Endothelial cell of umbilical vein (primary cell): ENCODE results near the gene SLC4A4. TPM values are rescaled to one million over a fixed set of nuclear protein-coding genes. Genes with fewer than 3 reads are reported as not detected.

ENCODE experiments used
- BruUV-seq: library from RNA; stranded (reverse); fragments of 400-500 nt; replicated peaks from 2 replicates; lab custom pipeline; 2021; lab: Mats Ljungman, UMichigan
- CTCF ChIA-PET: fragments of 300-600, 350-600 bp; sonication (Branson Sonifier 250); formaldehyde crosslinking; loops from one replicate; lab custom pipeline; 2021; ENCODE audit warnings: antibody characterized with exemption, inconsistent platforms; lab: Charles Lee
- POLR2A ChIA-PET: fragments of 300-600, 350-600 bp; sonication (Branson Sonifier 250); formaldehyde crosslinking; loops from one replicate; lab custom pipeline; 2021; ENCODE audit warnings: antibody characterized with exemption, inconsistent platforms; lab: Charles Lee
- DNase-seq: peaks from one replicate; pipeline ENCODE4 v3.0.0-alpha.2; 2011; ENCODE audit warnings: low read depth, low spot score
- FAIRE-seq: peaks from 2 replicates; lab custom pipeline; 2011; peaks lifted over from hg19 to GRCh38; lab: Jason Lieb, UNC
- H2AFZ ChIP-seq: 2 replicates; pipeline ENCODE4 v1.6.0; 2012; ENCODE audit warnings: low read depth, low read length, control low read depth, inconsistent platforms
- H3K27ac ChIP-seq: 2 replicates; pipeline ENCODE4 v1.5.1; 2011; ENCODE audit warnings: low read depth, mild to moderate bottlenecking, control low read depth, low read length, moderate library complexity; ENCODE audit not compliant: insufficient read depth
- H3K27me3 ChIP-seq, 2 experiments: 2 replicates each; pipeline versions ENCODE4 v1.6.0 to v1.6.1; 2011; ENCODE audit warnings: low read length in 2 of 2, mixed read lengths in 1 of 2; ENCODE audit not compliant: control insufficient read depth in 2 of 2, insufficient read depth in 2 of 2
- H3K36me3 ChIP-seq, 2 experiments: 2 replicates in 1 of 2; 3 replicates in 1 of 2; pipeline ENCODE4 v1.5.1; 2011; ENCODE audit warnings: low read length in 2 of 2, mild to moderate bottlenecking in 1 of 2, moderate library complexity in 1 of 2; ENCODE audit not compliant: control insufficient read depth in 2 of 2, insufficient read depth in 2 of 2; ENCODE audit errors: extremely low read depth in 1 of 2
- H3K4me1 ChIP-seq: 3 replicates; pipeline ENCODE4 v1.5.1; 2011; ENCODE audit warnings: mild to moderate bottlenecking, low read length; ENCODE audit not compliant: control insufficient read depth, insufficient read depth; ENCODE audit errors: extremely low read depth
- H3K4me2 ChIP-seq: 2 replicates; pipeline ENCODE4 v1.6.1; 2011; ENCODE audit warnings: low read length, control low read depth, mixed read lengths; ENCODE audit not compliant: insufficient read depth
- H3K4me3 ChIP-seq, 3 experiments: fragments of 200-600 bp in 1 of 3; sonication (generic), shearing (Covaris generic) in 1 of 3; replicated peaks in 1 of 3; 2 replicates each; pipeline ENCODE4 v1.5.1; 2011 to 2016; ENCODE audit warnings: control low read depth in 3 of 3, low read length in 3 of 3, mild to moderate bottlenecking in 2 of 3, inconsistent platforms in 1 of 3, low read depth in 1 of 3, moderate library complexity in 1 of 3; ENCODE audit not compliant: insufficient read depth in 1 of 3
- H3K79me2 ChIP-seq: 2 replicates; pipeline ENCODE4 v1.6.0; 2012; ENCODE audit warnings: low read length, inconsistent platforms; ENCODE audit not compliant: control insufficient read depth, insufficient read depth
- H3K9ac ChIP-seq: replicated peaks from 2 replicates; pipeline ENCODE3; 2011; ENCODE audit warnings: low read length, control low read depth; ENCODE audit not compliant: insufficient read depth; ENCODE audit errors: extremely low read depth
- H3K9me1 ChIP-seq: replicated peaks from 3 replicates; pipeline ENCODE4 v1.6.0; 2011; ENCODE audit warnings: mild to moderate bottlenecking, low read length; ENCODE audit not compliant: control insufficient read depth, insufficient read depth; ENCODE audit errors: extremely low read depth
- H3K9me3 ChIP-seq: replicated peaks from 2 replicates; pipeline ENCODE4 v1.5.1; 2012; ENCODE audit warnings: low read length, inconsistent platforms; ENCODE audit not compliant: control insufficient read depth, insufficient read depth
- H4K20me1 ChIP-seq: replicated peaks from 2 replicates; pipeline ENCODE3; 2011; ENCODE audit warnings: mild to moderate bottlenecking, low read length; ENCODE audit not compliant: control insufficient read depth, insufficient read depth; ENCODE audit errors: extremely low read depth
- EZH2 ChIP-seq: IDR thresholded peaks from 2 replicates; pipeline ENCODE4 v1.6.1; 2012; ENCODE audit warnings: borderline replicate concordance, low read depth, mild to moderate bottlenecking, moderate library complexity, low read length, inconsistent platforms; ENCODE audit not compliant: severe bottlenecking
- GATA2 ChIP-seq: IDR thresholded peaks from 2 replicates; pipeline ENCODE4 v1.7.0; 2011; ENCODE audit warnings: low read depth, mild to moderate bottlenecking, moderate library complexity, mixed read lengths, low read length; ENCODE audit not compliant: insufficient read length, insufficient read depth
- JUN ChIP-seq: IDR thresholded peaks from 2 replicates; pipeline ENCODE4 v1.6.1; 2011; ENCODE audit warnings: borderline replicate concordance, low read depth; ENCODE audit not compliant: insufficient read length, insufficient read depth
- MYC ChIP-seq: IDR thresholded peaks from one replicate; pipeline ENCODE4 v1.6.1; 2011; ENCODE audit warnings: mild to moderate bottlenecking, low read depth, low read length
- POLR2A ChIP-seq: IDR thresholded peaks from 2 replicates; pipeline ENCODE4 v1.6.1; 2012; ENCODE audit warnings: low read depth, mild to moderate bottlenecking, control low read depth, low read length
- POLR2AphosphoS5 ChIP-seq: IDR thresholded peaks from 2 replicates; pipeline ENCODE4 v1.6.1; 2012; ENCODE audit warnings: low read depth, mild to moderate bottlenecking, control low read depth, low read length, moderate library complexity; ENCODE audit not compliant: insufficient read depth
- dilution Hi-C: fragments of 300-500 bp; cut with MboI; formaldehyde crosslinking; loops from one replicate; pipeline ENCODE4 v1.15.0; 2019; ENCODE audit warnings: low sequenced_read_pairs; ENCODE audit not compliant: extremely low pct_ligation_motif_present
- intact Hi-C: fragments of 100-400 bp; cut with micrococcal nuclease; formaldehyde crosslinking; loops from one replicate; pipeline ENCODE4 v1.10.0; 2022
- polyA plus RNA-seq, 4 experiments: library from polyadenylated mRNA; depleted of rRNA in 3 of 4; stranded (reverse) in 3 of 4; unstranded in 1 of 4; fragments of >200 nt; gene quantifications; 2 replicates each; pipeline versions ENCODE4 v1.2.1 to v1.2.3, GENCODE V29; 2011 to 2012; ENCODE audit warnings: missing spikeins in 1 of 4
- total RNA-seq: library from RNA; stranded (reverse); gene quantifications from 2 replicates; pipeline ENCODE4 v1.2.3, GENCODE V29; 2021
- TF ChIP-seq, protein P1 (sequence below): IDR thresholded peaks from 2 replicates; pipeline ENCODE4 v1.6.1; 2011; ENCODE audit not compliant: insufficient read depth, insufficient read length
- TF ChIP-seq, protein P2 (sequence below), 2 donors: IDR thresholded peaks; 1 replicate in 1 of 2; 2 replicates in 1 of 2; pipeline ENCODE4 v1.5.1; 2011; ENCODE audit warnings: low read length in 2 of 2, mild to moderate bottlenecking in 2 of 2, moderate library complexity in 2 of 2, control low read depth in 1 of 2, inconsistent platforms in 1 of 2, low read depth in 1 of 2; ENCODE audit not compliant: insufficient read depth in 1 of 2; ENCODE audit errors: extremely low read depth in 1 of 2

Gene SLC4A4
- total and polyA plus RNA-seq, 2 donors (not counting 3 experiments of a cell fraction or from before 2014, with no cell fraction given) = not detected

DNA sequence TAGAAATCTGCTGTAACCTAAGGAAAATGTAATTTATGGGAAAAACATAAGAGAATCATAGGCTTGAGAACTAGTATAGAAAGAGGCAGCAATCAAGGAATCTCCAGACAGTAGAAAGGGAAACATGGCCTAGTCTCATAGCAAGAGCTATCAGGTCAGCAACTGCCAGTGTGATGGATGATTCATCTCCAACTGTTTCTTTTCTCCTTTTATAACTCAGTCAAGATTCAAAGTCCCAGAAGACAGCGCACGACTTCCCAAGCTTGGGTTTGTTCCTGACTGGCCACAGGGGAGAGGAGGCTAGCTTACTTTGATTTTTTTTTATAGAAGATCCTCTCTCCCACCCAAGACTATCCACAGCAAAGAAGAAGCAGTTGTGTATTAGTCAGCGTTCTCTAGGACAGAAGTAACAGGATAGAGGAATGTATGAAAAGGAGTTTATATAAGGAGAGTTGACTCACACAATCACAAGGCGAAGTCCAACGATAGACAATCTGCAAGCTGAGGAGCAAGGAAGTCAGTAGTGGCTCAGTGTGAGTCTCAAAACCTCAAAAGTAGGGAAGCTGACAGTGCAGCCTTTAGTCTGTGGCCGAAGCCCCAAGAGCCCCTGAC lies 263.6 kb downstream of the SLC4A4 start:
- POLR2A ChIA-PET = no interaction called here
- no peaks in the 10 kb centered on the region for H3K27me3 ChIP-seq
- no peak overlapping the region for H3K4me2 ChIP-seq
- no peak overlapping the region for H2AFZ ChIP-seq
- TF ChIP-seq POLR2AphosphoS5 = no peak
- TF ChIP-seq JUN = no peak
- no peak for TF ChIP-seq POLR2A
- TF ChIP-seq, protein P1, sequence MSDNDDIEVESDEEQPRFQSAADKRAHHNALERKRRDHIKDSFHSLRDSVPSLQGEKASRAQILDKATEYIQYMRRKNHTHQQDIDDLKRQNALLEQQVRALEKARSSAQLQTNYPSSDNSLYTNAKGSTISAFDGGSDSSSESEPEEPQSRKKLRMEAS = no peak
- TF ChIP-seq GATA2 = no peak
- no peak for TF ChIP-seq EZH2
- TF ChIP-seq MYC = no peak
- TF ChIP-seq, protein P2, sequence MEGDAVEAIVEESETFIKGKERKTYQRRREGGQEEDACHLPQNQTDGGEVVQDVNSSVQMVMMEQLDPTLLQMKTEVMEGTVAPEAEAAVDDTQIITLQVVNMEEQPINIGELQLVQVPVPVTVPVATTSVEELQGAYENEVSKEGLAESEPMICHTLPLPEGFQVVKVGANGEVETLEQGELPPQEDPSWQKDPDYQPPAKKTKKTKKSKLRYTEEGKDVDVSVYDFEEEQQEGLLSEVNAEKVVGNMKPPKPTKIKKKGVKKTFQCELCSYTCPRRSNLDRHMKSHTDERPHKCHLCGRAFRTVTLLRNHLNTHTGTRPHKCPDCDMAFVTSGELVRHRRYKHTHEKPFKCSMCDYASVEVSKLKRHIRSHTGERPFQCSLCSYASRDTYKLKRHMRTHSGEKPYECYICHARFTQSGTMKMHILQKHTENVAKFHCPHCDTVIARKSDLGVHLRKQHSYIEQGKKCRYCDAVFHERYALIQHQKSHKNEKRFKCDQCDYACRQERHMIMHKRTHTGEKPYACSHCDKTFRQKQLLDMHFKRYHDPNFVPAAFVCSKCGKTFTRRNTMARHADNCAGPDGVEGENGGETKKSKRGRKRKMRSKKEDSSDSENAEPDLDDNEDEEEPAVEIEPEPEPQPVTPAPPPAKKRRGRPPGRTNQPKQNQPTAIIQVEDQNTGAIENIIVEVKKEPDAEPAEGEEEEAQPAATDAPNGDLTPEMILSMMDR (IDR thresholded peaks at IDR 0.05; ENCODE audit: extremely low read depth in 1 of 2, insufficient read depth in 1 of 2, low read depth in 1 of 2, low read length in 2 of 2) = no peak
- no peaks in the 10 kb centered on the region for H3K9me3 ChIP-seq
- no peaks in the 10 kb centered on the region for H3K9me1 ChIP-seq
- dilution Hi-C loops (no loop called here), intact Hi-C loops (no loop called here)
- H3K36me3 ChIP-seq = no peaks in the 10 kb centered on the region
- FAIRE-seq = no peak
- no peaks in the 10 kb centered on the region for H3K4me1 ChIP-seq
- no peak for DNase-seq
- BruUV-seq = no TSS peak
- no peak overlapping the region for H3K4me3 ChIP-seq
- CTCF ChIA-PET = no interaction called here
- H3K9ac ChIP-seq = no peak overlapping the region
- H3K79me2 ChIP-seq = no peaks in the 10 kb centered on the region
- H4K20me1 ChIP-seq = no peaks in the 10 kb centered on the region
- H3K27ac ChIP-seq = no peak overlapping the region
